ENCODE results near the gene ZNF32.

GRCh38 chr10:43598446-43598845 is 50.2 kb downstream of the ZNF32 start:
- TF ChIP-seq CTCF (conservative IDR thresholded peaks at IDR 0.05; ENCODE audit: low read depth, low read length) (no peak), EZH2 (IDR thresholded peaks at IDR 0.05; ENCODE audit: low read length, unreplicated experiment) (no peak)
